NCI-H748 (cell line): ENCODE measurements around the gene ZNF681.
"Not testable (repeated sequence)": the region's sequence is repeated elsewhere in the genome, so short reads cannot be mapped to it uniquely, and the experiment has no call there.

ENCODE experiments used
- DNase-seq: peaks from one replicate; lab custom pipeline; 2025; ENCODE audit not compliant: unreplicated experiment; lab: John Stamatoyannopoulos, UW

The ZNF681 gene

GRCh38 chr19:23758187-23759074 is at the start of gene ZNF681:
TSS of gene ZNF681 (minus strand) at chr19:23758891. CDS start at chr19:23758749, 142 bp downstream.
- DNase-seq, result peak; percentile 96

GRCh38 chr19:23804676-23805075 is 46.0 kb upstream of the ZNF681 start:
- peak; percentile 10 for DNase-seq

- no peak for DNase-seq
Measured at GRCh38 chr19:23802290-23802689, 43.6 kb upstream of the ZNF681 start.

- no peak for DNase-seq
Measured at GRCh38 chr19:23801803-23802202, 43.1 kb upstream of the ZNF681 start.

GRCh38 chr19:23800868-23801267 is 42.2 kb upstream of the ZNF681 start:
- DNase-seq, result no peak

GRCh38 chr19:23800271-23800670 is 41.6 kb upstream of the ZNF681 start:
- no peak for DNase-seq

GRCh38 chr19:23799321-23799720 is 40.6 kb upstream of the ZNF681 start:
- DNase-seq, result no peak

GRCh38 chr19:23795462-23795861 is 36.8 kb upstream of the ZNF681 start:
- no peak for DNase-seq

GRCh38 chr19:23792784-23793183 is 34.1 kb upstream of the ZNF681 start:
- DNase-seq, result no peak

GRCh38 chr19:23790641-23791488 is 32.2 kb upstream of the ZNF681 start:
- DNase-seq, result no peak

- no peak for DNase-seq
Measured at GRCh38 chr19:23789246-23789645, 30.6 kb upstream of the ZNF681 start.

GRCh38 chr19:23788411-23788810 is 29.7 kb upstream of the ZNF681 start:
- DNase-seq, result no peak

- DNase-seq, result no peak
Measured at GRCh38 chr19:23787106-23787505, 28.4 kb upstream of the ZNF681 start.

GRCh38 chr19:23785982-23786381 is 27.3 kb upstream of the ZNF681 start:
- DNase-seq, result no peak

GRCh38 chr19:23784274-23784673 is 25.6 kb upstream of the ZNF681 start:
- no peak for DNase-seq

GRCh38 chr19:23783636-23784035 is 24.9 kb upstream of the ZNF681 start:
- DNase-seq, result no peak

GRCh38 chr19:23779645-23780044 is 21.0 kb upstream of the ZNF681 start:
- no peak for DNase-seq

GRCh38 chr19:23778566-23778965 is 19.9 kb upstream of the ZNF681 start:
- DNase-seq, result no peak

- DNase-seq, result not testable (repeated sequence)
Measured at GRCh38 chr19:23778036-23778435, 19.3 kb upstream of the ZNF681 start.

GRCh38 chr19:23777216-23777615 is 18.5 kb upstream of the ZNF681 start:
- no peak for DNase-seq

- DNase-seq, result no peak
Measured at GRCh38 chr19:23776507-23777205, 18.0 kb upstream of the ZNF681 start.
